GM12891 (cell line): ENCODE measurements around the gene BHLHE40.
A peak's percentile ranks its signal among the peaks of the same experiment; 100 is the strongest.

Experiments used
- DNase-seq: peaks from one replicate; pipeline ENCODE4 v3.0.0; 2011; ENCODE audit warnings: low spot score; ENCODE audit not compliant: insufficient read length
- FAIRE-seq: peaks from 2 replicates; lab custom pipeline; 2011; peaks lifted over from hg19 to GRCh38; lab: Jason Lieb, UNC
- PAX5 ChIP-seq: IDR thresholded peaks from 2 replicates; pipeline ENCODE4 v1.6.1; 2011; ENCODE audit warnings: low read length, moderate library complexity, mild to moderate bottlenecking; ENCODE audit not compliant: insufficient read depth, severe bottlenecking
- POLR2A ChIP-seq: IDR thresholded peaks from 2 replicates; pipeline ENCODE4 v1.6.1; 2011; ENCODE audit warnings: low read depth, low read length, control low read depth
- POLR2AphosphoS5 ChIP-seq: IDR thresholded peaks from 2 replicates; pipeline ENCODE4 v1.6.1; 2011; ENCODE audit warnings: low read depth, low read length, control low read depth
- POU2F2 ChIP-seq: IDR thresholded peaks from 2 replicates; pipeline ENCODE4 v1.6.1; 2011; ENCODE audit warnings: low read depth, mild to moderate bottlenecking, control low read depth, low read length, moderate library complexity
- SPI1 ChIP-seq: IDR thresholded peaks from 2 replicates; pipeline ENCODE4 v1.6.1; 2011; ENCODE audit warnings: low read depth, low read length, control low read depth
- TAF1 ChIP-seq: IDR thresholded peaks from 2 replicates; pipeline ENCODE4 v1.6.1; 2011; ENCODE audit warnings: low read depth, low read length, control low read depth

Gene BHLHE40

DNA sequence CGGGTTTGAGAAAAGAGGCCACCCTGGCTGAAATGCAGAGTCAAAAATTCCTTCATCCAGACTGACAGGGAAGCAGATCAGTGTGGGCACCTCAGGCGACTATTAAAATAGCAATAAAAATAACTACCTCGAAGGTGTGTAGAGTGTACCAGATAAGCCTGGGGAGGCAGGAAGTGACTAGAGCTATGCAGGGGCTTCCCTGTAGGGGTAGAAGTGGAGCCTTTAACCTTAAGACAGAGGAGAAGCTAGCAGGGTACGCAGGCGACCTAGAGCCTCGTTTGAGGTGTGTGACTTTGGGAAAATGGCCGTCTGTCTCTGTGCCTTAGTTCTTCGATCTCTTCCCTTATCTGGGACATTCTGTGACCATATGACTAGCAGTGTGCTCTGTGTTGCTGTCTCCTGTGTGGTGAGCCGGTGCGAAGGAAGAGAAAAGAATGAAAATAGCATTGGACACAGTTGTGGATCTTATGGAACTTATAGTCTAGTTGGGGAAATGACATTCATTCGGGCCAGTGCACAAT is 17.6 kb downstream of the BHLHE40 start:
- no peak for FAIRE-seq
- TF ChIP-seq SPI1 (no peak), POLR2AphosphoS5 (no peak)

DNA sequence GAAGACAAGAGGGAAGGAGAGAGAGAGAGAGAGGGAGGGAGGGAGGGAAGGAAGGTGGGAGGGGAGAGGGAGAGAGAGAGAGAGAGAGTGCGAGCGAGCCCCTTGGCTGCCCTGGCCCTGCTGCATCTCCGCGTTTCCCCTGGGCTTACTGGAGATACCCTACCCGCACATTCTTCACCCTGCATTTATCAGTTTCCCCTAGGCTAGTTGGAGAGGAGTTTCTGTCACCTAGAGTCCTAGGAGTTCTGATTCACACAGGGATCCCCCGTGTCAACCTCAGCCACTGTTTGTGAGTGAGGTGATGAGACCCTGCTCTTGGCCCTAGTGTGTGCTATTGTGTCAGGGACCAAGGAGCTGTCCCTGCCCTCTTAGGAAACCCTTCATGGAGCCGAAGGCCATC is 18.7 kb downstream of the BHLHE40 start:
- DNase-seq (no peak), FAIRE-seq (no peak)
- TF ChIP-seq POU2F2 (no peak), TAF1 (no peak), SPI1 (no peak), POLR2A (no peak), PAX5 (no peak)

More for the DNA sequence above, 17.6 kb downstream of the BHLHE40 start:
- no peak for DNase-seq

DNA sequence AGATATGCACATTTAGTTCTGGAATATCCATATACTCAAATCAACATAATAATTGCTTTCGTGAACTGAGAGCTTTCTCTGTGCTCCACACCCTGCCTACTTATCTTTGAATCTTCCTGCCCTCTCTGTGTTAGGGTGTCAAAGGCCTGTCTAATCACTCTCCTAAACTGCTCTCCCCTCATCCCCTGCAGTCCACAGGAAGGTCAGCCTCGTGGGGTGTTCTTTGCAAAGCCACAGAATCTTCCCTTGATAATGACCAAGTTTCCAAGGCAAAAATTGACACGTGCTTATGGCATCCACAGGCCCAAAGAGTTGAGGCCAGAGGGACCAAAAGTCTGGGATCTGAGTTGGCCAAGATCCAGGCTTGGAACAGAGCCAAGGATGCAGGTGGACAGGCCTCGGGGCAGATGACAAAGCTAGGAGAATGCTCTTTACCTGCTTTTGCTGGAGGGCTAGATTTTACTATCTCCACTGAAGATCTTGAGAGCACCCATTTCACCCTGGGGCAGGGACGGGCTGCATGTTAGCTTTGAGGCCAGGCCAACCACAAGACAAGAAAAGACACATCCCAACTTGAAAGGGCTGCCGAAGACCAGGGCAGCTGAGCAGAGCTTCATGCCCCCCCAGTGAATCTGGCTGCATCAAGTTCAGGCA is 20.4 kb downstream of the BHLHE40 start:
- DNase-seq, result no peak
- TF ChIP-seq TAF1 (no peak), PAX5 (no peak), POU2F2 (no peak), SPI1 (no peak), POLR2AphosphoS5 (no peak), POLR2A (no peak)
- no peak for FAIRE-seq

DNA sequence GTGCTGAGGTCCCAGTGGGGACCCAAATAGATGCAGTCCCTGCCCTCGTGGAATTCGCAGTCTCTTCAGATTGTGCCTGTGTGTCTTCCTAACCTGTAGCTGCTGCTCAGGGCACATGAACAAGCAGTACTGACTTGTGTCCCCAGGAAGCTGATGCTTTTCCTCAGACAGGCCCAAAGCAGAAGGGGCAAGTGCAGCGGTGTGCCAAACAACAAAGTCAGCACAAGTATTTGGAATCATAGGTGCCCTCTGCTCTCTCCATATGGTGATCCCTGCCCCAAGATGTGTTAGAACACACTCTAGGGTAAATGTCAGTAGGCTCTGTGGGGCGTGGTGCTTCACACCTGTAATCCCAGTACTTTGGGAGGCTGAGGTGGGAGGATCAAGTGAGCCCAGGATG is 21.9 kb downstream of the BHLHE40 start:
- no peak for DNase-seq
- no peak for TF ChIP-seq TAF1
- TF ChIP-seq SPI1, result no peak
- no peak for FAIRE-seq

DNA sequence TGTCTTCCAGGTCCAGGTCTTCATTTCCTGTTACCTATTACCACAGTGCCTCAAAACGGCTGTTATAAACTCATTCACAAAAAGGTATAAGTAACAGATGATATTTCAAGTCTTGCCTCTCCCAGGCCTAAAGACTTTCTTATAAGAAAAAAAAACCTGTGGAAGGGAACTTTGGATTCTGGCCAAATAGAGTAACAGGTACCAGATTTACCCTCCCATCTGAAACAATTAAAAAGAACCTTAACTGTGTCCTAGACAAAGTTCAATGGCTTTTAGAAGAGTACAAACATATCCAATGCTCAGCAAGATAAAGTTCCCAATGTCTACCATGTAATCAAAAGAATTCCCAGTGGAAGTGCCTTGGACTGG is 22.6 kb downstream of the BHLHE40 start:
- FAIRE-seq (no peak), DNase-seq (no peak)
- no peak for TF ChIP-seq SPI1
- no peak for TF ChIP-seq TAF1
- no peak for TF ChIP-seq POLR2AphosphoS5
- no peak for TF ChIP-seq POLR2A
- TF ChIP-seq PAX5, result no peak
- no peak for TF ChIP-seq POU2F2

DNA sequence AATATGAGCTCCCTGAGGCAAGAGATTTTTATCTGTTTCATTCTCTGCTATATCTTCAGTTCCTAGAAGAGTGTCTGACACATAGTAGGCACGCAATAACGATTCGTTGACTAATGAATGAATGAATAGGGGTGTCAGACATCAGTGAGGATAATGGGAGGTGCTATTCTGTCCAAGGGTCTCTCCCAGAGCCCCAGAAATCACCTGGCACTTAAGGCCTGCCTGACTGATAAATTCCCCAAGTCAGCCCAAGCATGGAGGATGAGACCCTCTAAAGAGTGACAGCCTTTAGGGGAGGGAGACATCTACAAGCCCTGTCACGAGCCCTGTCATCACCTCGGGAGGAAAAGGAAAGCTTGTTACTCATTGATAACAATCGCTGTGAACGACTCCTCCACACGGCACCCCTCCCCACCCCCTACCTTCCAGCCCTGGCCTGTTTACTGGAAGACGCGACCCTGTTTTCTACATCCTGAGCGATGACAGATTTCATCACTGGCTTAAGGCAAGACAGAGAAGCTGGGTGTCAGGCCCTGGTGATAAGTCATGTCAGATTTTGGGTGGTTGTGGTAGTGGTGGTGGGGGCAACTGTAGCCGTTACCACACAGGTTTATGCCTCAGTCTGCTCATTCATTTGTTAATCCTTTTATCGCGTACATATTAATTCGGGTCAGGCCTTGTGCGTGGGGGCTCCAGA is 23.1 kb downstream of the BHLHE40 start:
- FAIRE-seq (no peak), DNase-seq (no peak)
- TF ChIP-seq PAX5 (no peak), SPI1 (no peak), POLR2A (no peak), TAF1 (no peak), POU2F2 (no peak), POLR2AphosphoS5 (no peak)

DNA sequence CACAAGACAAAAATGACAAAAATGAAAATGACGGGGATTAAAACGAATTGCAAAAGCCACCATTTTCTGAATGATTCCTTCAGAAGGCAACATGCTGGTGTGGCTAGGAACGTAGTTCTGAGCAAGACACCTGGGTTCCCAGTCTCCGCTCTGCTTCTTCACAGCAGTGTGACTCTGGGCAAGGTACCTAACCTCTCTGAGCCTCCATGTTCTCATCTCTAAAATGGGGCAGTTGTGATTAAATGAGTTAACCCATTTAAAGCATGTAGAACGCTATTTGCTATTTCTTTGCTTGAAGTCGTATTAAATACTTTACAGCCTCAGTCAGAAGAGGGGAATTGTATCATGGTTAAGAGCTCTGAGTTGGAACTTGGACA is 23.6 kb downstream of the BHLHE40 start:
- no peak for DNase-seq
- no peak for FAIRE-seq
- no peak for TF ChIP-seq POLR2AphosphoS5

DNA sequence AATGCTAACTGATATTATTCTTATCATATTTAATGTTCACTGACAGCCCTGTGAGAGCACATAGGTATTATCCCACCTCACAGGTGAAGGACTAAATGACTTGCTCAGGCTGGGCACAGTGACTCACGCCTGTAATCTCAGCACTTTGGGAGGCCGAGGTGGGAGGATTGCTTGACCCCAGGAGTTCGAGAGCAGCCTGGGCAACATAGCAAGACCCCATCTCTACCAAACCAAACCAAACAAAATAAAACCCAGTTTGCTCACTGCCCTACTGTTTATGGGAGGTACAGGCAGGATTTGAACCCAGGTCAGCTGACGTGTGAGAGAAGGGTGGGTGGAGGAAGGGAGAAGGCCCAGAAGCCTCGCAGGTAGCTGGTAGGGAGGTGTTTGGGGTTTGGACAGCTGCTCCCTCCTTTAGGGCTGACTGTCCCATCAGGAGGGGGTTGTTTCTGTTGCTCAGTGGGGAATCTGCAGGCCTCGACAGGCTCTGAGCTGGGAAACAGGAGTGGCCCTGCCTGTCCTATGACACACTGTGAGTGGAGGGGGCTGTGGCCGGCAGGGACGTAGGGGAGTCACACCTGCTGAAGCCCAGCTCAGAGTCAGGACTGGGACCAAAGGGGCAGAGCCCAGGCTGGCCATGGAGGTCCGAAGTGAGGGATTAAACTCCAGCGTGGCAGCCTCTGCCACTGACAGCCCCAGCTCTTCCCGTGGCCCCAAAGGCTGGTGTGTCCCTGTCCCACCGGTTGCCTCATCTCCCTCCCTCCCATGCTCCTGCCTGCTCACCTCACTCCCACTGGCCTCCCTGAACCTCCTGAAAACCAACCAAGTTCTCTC is 25.3 kb downstream of the BHLHE40 start:
- no peak for FAIRE-seq
- DNase-seq, result no peak
- TF ChIP-seq POU2F2 (no peak), POLR2AphosphoS5 (no peak), POLR2A (no peak), TAF1 (no peak), SPI1 (no peak), PAX5 (no peak)

DNA sequence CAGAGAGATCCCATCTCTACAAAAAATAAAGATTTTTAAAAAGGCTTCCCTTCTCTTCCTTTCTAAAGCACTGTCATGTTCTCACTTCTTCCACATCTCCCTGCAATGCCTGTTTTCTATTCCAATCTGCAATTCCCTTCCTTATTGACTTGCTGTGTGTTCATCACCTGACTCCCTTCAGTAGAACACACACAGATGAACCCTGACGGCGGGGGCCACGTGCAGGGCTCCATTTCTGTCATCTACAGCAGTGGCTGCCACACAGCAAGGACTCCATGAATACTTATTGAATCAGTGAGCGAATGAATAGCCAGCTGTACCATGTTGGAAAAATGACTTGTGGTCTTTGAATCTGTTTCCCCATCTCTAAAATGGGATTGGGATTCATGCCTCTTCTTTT is 26.1 kb downstream of the BHLHE40 start:
- DNase-seq (no peak), FAIRE-seq (no peak)

DNA sequence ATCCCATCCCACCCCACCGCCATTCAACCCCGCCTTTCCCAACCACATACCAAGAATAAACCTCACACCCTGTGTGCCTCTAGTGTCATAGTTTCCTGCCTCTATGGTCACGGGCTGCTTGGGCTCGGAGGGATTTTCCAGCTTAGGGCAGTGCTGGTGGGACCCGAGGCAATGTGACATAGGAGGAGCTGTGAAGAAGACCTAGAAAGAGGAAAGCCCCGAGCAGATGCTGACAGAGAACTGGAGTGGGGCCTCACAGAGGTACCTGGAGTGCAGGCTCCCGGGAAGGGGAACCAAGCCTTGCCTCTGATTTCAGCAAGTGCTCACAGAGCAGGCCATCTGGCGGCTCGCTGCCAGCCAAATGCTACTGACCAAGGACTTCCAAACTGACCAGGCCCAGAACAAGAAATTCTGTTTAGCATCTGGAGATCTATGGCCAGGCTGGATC is 27.5 kb downstream of the BHLHE40 start:
- FAIRE-seq (peak; percentile 72), DNase-seq (peak; percentile 43)
- peak; percentile 65 for TF ChIP-seq TAF1
- peak; percentile 63 for TF ChIP-seq SPI1
- peak; percentile 73; the same call in 1 of the 2 replicates for TF ChIP-seq POU2F2
- peak; percentile 71; the same call in 1 of the 2 replicates for TF ChIP-seq POLR2AphosphoS5
- peak; percentile 82 for TF ChIP-seq POLR2A
- peak; percentile 30 for TF ChIP-seq PAX5

More for the DNA sequence above, 26.1 kb downstream of the BHLHE40 start:
- no peak for TF ChIP-seq POLR2AphosphoS5
- no peak for TF ChIP-seq POU2F2
- no peak for TF ChIP-seq PAX5
- TF ChIP-seq SPI1, result no peak
- TF ChIP-seq POLR2A, result no peak
- no peak for TF ChIP-seq TAF1
